HG02885 (cell line): ENCODE results near the gene PAK2.
A peak's percentile ranks its signal among the peaks of the same experiment; 100 is the strongest.
"Not testable (repeated sequence)": the region's sequence is repeated elsewhere in the genome, so short reads cannot be mapped to it uniquely, and the experiment has no call there.

Experiments used
- ATAC-seq: cut with Tn5 transposase; IDR thresholded peaks from one replicate; pipeline ENCODE4 v1.9.1; 2021; ENCODE audit warnings: mild to moderate bottlenecking; ENCODE audit not compliant: unreplicated experiment, poor library complexity

PAK2 gene

GRCh38 chr3:196735751-196736150 is 3.9 kb upstream of the PAK2 start:
- no peak for ATAC-seq

- ATAC-seq: no peak
Measured at GRCh38 chr3:196736670-196737374, 2.8 kb upstream of the PAK2 start.

- ATAC-seq: no peak
Measured at GRCh38 chr3:196737655-196738054, 2.0 kb upstream of the PAK2 start.

DNA sequence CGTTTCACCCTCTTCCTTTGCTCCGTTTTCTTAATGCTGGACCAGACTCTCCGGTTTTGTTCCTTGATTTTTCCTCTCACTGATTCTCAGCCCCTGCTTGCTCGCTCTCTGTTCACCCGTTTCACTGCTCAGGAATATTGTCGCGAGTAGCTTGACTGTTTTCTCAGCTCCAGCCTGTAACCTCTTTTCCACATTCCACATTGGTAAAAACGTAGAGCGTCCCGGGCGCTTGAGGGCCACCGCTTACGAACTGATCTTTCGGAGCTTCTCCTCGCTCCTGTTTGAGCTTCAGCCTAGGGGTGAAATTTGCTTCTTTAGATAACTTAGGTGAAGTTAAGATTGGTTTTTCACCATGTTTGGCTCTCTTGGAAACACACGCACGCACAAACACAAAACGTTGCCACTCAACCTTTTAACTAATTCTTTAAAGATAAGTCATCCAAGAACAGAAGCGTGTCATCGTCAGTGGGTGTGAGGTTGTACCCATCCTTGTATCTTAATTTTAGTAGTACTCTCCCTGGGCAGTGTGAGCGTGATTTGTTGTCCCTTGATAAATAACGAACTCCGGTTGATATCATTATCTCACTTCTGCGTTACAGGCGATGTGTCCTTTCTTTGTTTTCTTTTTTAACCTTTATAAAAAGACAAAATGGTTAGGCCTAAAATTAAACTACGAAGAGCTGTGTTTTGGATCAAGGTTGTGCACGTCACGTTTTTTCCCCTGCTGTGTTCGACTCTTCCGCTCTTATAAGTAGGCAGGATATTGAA is 1.0 kb downstream of the PAK2 start:
- ATAC-seq: peak; percentile 1

- no peak for ATAC-seq
Measured at GRCh38 chr3:196741249-196741889, 1.7 kb downstream of the PAK2 start.

DNA sequence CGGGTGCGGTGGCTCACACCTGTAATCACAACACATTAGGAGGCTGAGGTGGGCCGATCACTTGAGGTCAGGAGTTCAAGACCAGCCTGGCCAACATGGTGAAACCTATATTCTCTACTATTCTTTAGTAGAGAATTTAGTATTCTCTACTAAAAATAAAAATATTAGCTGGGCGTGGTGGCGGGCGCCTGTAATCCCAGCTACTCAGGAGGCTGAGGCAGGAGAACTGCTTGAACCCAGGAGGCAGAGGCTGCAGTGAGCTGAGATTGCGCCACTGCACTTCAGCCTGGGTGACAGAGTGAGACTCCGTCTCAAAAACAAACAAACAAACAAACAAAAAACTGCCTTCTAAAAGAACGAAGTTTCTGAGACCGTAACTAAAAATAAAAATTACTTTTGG is 3.9 kb downstream of the PAK2 start:
- ATAC-seq: not testable (repeated sequence)

- peak; percentile 51 for ATAC-seq
Measured at GRCh38 chr3:196749125-196749524, 9.5 kb downstream of the PAK2 start.

- ATAC-seq: no peak
Measured at GRCh38 chr3:196753201-196753600, 13.5 kb downstream of the PAK2 start.

DNA sequence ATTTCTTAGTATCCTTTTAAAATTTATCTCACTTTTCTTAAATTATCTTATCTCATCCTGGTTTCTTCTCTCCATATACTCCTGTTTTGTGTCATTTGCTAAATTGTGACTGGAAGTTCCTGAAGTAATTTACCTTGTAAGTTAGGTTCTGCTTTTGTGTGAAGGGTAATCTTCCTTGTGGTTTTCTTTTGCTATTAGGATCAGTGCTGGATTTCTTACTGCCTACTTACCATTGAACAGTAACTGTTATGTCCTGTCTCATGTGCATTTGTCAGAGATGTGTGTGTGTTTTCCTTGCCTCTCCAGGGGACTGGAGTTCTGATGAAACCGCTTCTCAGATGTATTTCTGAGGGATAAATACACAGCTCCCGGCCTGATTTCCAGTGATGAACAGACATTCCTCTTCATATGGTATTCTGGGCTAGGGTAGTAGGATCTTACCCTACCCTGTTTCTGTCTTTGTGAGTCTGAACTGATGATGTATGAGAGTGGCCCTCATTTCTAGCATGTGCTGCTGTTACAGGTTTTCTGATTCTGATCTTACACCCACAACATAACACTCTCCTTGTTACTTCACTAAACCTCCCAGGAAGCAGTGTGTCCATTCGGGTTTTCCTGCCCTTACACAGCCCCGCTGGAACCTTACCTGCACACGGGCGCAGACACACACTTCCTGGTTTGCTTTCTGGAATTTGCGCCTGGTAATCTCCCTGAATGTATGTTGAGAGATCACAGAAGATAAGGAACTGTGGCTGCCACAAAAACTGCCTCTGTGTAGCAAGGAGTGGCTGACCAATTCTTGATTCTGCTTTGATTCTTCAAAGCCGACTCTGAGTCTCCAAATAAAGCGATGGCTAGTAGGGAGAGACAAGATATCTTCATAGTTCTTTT is 14.7 kb downstream of the PAK2 start:
- ATAC-seq: no peak

GRCh38 chr3:196756732-196757131 is 17.1 kb downstream of the PAK2 start:
- ATAC-seq: no peak

GRCh38 chr3:196757876-196758739 is 18.5 kb downstream of the PAK2 start:
- ATAC-seq: no peak

- ATAC-seq: no peak
Measured at GRCh38 chr3:196763179-196763578, 23.5 kb downstream of the PAK2 start.

DNA sequence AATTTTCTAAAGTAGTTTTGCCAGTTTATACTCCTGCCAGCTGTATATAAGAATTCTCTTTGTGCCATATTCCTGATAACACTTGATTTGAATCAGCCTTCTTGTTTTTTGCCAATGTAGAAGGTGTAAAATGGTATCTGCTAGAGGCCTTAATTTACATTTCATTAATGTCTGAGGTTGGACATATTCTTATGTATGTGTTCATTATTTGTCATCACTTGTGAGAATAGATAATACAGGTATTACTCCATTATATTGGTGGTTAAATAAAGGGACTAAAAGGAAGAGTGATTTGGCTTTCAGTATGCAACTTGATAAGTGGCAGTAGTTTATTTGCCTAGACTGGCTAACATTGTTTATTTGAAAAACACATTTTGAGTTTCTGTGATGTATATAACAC is 25.8 kb downstream of the PAK2 start:
- ATAC-seq: no peak

DNA sequence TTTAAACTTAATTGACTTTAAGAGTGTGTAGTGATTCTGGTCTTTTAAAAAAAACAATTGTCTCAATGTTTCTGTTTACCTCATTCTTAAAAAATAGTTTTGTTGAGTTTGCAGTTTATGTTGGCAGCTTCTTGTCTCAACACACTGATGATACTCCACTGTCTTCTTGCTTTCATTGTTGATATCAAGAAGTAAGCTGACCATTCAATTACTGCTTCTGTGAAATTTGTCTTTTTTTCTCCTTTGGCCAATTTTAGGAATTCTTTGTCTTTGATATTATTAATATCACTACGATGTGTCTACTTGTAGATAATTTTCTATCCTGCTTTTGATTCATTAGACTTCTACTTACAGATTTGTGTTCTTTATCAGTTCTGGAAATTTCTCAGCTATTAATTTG is 31.4 kb downstream of the PAK2 start:
- no peak for ATAC-seq

DNA sequence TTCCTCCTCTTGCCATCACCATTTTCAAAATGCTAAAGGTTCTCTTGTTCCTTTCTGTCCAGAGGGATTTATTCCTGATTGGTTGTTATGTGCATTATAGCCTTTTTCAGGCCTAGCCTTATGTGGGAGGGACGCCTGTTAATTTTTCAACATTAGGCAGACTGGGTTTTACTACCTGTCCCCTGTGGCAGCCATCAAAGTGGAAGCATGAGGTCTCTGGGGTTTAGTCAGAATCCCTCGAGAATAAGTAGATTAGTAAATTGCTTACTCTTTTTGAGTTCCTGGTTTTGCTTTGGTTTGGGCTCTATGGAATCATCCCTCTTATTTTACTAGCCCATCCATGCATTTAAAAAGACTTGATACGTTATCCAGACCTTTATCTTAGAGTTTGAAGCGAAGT is 32.4 kb downstream of the PAK2 start:
- ATAC-seq: no peak

- ATAC-seq: no peak
Measured at GRCh38 chr3:196772897-196773296, 33.2 kb downstream of the PAK2 start.

DNA sequence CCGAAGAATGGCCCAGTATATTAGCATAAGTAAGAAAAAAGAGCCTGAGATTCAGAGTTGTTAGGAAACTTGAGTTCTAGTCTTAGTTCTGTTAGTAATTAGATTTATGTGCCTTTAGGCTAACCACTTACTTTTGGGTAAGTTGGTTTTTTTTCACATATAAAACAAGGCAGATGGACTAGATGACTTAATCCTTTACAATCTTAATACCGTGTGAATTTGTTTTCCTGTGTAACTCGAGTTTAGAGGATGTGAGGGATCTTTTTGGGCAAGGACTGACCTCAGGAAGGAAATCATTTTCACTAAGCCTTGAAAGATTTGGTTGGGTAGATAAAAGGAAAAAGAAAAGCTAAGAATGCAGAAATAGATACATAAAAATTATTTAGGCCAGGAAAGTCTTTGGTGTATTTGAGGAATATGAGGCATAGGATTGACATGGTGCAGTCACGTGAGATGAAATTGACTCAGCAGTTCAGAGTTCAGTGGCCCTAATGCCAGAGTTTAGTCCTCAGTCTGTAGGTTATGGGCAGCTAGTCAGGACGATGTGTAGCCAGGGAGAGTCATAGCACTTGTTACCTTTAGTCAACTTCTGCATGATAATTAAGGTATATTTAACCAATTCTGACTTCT is 34.6 kb downstream of the PAK2 start:
- ATAC-seq: no peak

DNA sequence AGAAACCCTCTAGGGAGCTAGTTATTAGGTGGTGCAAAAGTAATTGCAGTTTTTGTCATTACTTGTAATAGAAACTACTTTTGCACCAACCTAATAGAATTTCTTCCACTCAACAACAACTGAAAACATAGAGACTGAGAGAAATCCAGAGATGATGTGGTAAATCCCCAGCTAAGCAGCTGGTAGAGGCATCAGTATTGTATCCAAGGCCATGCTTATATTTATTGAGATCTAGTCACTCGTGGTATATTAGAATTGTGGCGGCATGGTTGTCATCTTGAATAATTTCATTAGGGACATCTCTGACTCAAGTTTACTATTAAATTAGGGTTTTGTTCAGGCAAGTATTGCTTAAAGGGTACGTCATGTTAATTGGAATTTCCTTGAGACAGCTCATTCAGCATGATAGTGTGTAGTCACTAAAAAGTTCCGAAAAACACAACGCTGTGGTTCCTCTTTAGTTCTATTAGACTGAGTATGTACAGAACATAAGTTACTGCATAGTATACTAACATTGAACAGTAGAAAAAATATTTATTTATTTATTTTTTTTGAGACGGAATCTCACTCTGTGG is 35.3 kb downstream of the PAK2 start:
- no peak for ATAC-seq

DNA sequence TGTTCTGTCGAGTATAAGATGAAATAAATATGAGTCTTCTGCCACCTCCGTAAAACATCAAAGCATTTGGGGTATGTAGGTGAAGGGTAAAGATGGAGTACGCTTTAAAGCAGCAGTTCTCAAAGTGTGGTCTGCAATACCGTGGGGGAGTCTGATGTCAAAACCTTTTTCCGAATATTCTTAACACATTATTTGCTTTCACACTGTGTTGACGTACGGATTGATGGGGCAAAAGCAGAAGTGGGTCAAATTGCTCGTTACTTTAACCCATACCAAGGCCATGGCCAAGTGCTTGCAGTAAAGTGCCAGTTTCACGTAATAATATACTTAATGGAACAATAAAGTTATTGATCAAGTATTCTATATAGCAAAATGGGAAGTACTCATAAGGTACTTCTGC is 36.3 kb downstream of the PAK2 start:
- ATAC-seq: no peak
